Tibial nerve (tissue), 4 donors: ENCODE results near the gene CEBPG.

ENCODE experiments used
- CTCF ChIP-seq, 5 experiments: fragments of 200-600 bp in 3 of 5; fragments of 450-650 bp in 2 of 5; sonication (generic) in 3 of 5; IDR thresholded peaks; one replicate each; pipeline ENCODE4 v1.5.1; 2016 to 2019; ENCODE audit warnings: antibody characterized with exemption in 5 of 5, mild to moderate bottlenecking in 3 of 5, moderate library complexity in 2 of 5
- EP300 ChIP-seq, 2 donors: sonication (generic); formaldehyde crosslinking; IDR thresholded peaks; one replicate each; pipeline ENCODE4 v1.6.1; 2017; ENCODE audit warnings: antibody characterized with exemption in 2 of 2, mild to moderate bottlenecking in 1 of 2
- POLR2A ChIP-seq, 2 donors: fragments of 450-650 bp; IDR thresholded peaks; one replicate each; pipeline ENCODE4 v1.6.1; 2017; ENCODE audit warnings: antibody characterized with exemption in 2 of 2, mild to moderate bottlenecking in 2 of 2, moderate library complexity in 2 of 2

- TF ChIP-seq CTCF (IDR thresholded peaks at IDR 0.05) (no peak), POLR2A (IDR thresholded peaks at IDR 0.05) (no peak), EP300 (IDR thresholded peaks at IDR 0.05) (no peak)
Measured at GRCh38 chr19:33365691-33366090, 7.8 kb upstream of the CEBPG start.
